Endothelial cell of umbilical vein (primary cell): Measurements from ENCODE around the gene MYH10. TPM values are rescaled to one million over a fixed set of nuclear protein-coding genes. Genes with fewer than 3 reads are reported as not detected.

Experiments used
- BruUV-seq: library from RNA; stranded (reverse); fragments of 400-500 nt; replicated peaks from 2 replicates; lab custom pipeline; 2021; lab: Mats Ljungman, UMichigan
- CTCF ChIA-PET: fragments of 300-600, 350-600 bp; sonication (Branson Sonifier 250); formaldehyde crosslinking; loops from one replicate; lab custom pipeline; 2021; ENCODE audit warnings: antibody characterized with exemption, inconsistent platforms; lab: Charles Lee
- POLR2A ChIA-PET: fragments of 300-600, 350-600 bp; sonication (Branson Sonifier 250); formaldehyde crosslinking; loops from one replicate; lab custom pipeline; 2021; ENCODE audit warnings: antibody characterized with exemption, inconsistent platforms; lab: Charles Lee
- DNase-seq: peaks from one replicate; pipeline ENCODE4 v3.0.0-alpha.2; 2011; ENCODE audit warnings: low read depth, low spot score
- FAIRE-seq: peaks from 2 replicates; lab custom pipeline; 2011; peaks lifted over from hg19 to GRCh38; lab: Jason Lieb, UNC
- H2AFZ ChIP-seq: 2 replicates; pipeline ENCODE4 v1.6.0; 2012; ENCODE audit warnings: low read depth, low read length, control low read depth, inconsistent platforms
- H3K27ac ChIP-seq: 2 replicates; pipeline ENCODE4 v1.5.1; 2011; ENCODE audit warnings: low read depth, mild to moderate bottlenecking, control low read depth, low read length, moderate library complexity; ENCODE audit not compliant: insufficient read depth
- H3K27me3 ChIP-seq, 2 experiments: 2 replicates each; pipeline versions ENCODE4 v1.6.0 to v1.6.1; 2011; ENCODE audit warnings: low read length in 2 of 2, mixed read lengths in 1 of 2; ENCODE audit not compliant: control insufficient read depth in 2 of 2, insufficient read depth in 2 of 2
- H3K36me3 ChIP-seq, 2 experiments: 2 replicates in 1 of 2; 3 replicates in 1 of 2; pipeline ENCODE4 v1.5.1; 2011; ENCODE audit warnings: low read length in 2 of 2, mild to moderate bottlenecking in 1 of 2, moderate library complexity in 1 of 2; ENCODE audit not compliant: control insufficient read depth in 2 of 2, insufficient read depth in 2 of 2; ENCODE audit errors: extremely low read depth in 1 of 2
- H3K4me1 ChIP-seq: 3 replicates; pipeline ENCODE4 v1.5.1; 2011; ENCODE audit warnings: mild to moderate bottlenecking, low read length; ENCODE audit not compliant: control insufficient read depth, insufficient read depth; ENCODE audit errors: extremely low read depth
- H3K4me2 ChIP-seq: 2 replicates; pipeline ENCODE4 v1.6.1; 2011; ENCODE audit warnings: low read length, control low read depth, mixed read lengths; ENCODE audit not compliant: insufficient read depth
- H3K4me3 ChIP-seq, 3 experiments: fragments of 200-600 bp in 1 of 3; sonication (generic), shearing (Covaris generic) in 1 of 3; replicated peaks in 1 of 3; 2 replicates each; pipeline ENCODE4 v1.5.1; 2011 to 2016; ENCODE audit warnings: control low read depth in 3 of 3, low read length in 3 of 3, mild to moderate bottlenecking in 2 of 3, inconsistent platforms in 1 of 3, low read depth in 1 of 3, moderate library complexity in 1 of 3; ENCODE audit not compliant: insufficient read depth in 1 of 3
- H3K79me2 ChIP-seq: 2 replicates; pipeline ENCODE4 v1.6.0; 2012; ENCODE audit warnings: low read length, inconsistent platforms; ENCODE audit not compliant: control insufficient read depth, insufficient read depth
- H3K9ac ChIP-seq: replicated peaks from 2 replicates; pipeline ENCODE3; 2011; ENCODE audit warnings: low read length, control low read depth; ENCODE audit not compliant: insufficient read depth; ENCODE audit errors: extremely low read depth
- H3K9me1 ChIP-seq: replicated peaks from 3 replicates; pipeline ENCODE4 v1.6.0; 2011; ENCODE audit warnings: mild to moderate bottlenecking, low read length; ENCODE audit not compliant: control insufficient read depth, insufficient read depth; ENCODE audit errors: extremely low read depth
- H3K9me3 ChIP-seq: replicated peaks from 2 replicates; pipeline ENCODE4 v1.5.1; 2012; ENCODE audit warnings: low read length, inconsistent platforms; ENCODE audit not compliant: control insufficient read depth, insufficient read depth
- H4K20me1 ChIP-seq: replicated peaks from 2 replicates; pipeline ENCODE3; 2011; ENCODE audit warnings: mild to moderate bottlenecking, low read length; ENCODE audit not compliant: control insufficient read depth, insufficient read depth; ENCODE audit errors: extremely low read depth
- EZH2 ChIP-seq: IDR thresholded peaks from 2 replicates; pipeline ENCODE4 v1.6.1; 2012; ENCODE audit warnings: borderline replicate concordance, low read depth, mild to moderate bottlenecking, moderate library complexity, low read length, inconsistent platforms; ENCODE audit not compliant: severe bottlenecking
- GATA2 ChIP-seq: IDR thresholded peaks from 2 replicates; pipeline ENCODE4 v1.7.0; 2011; ENCODE audit warnings: low read depth, mild to moderate bottlenecking, moderate library complexity, mixed read lengths, low read length; ENCODE audit not compliant: insufficient read length, insufficient read depth
- MYC ChIP-seq: IDR thresholded peaks from one replicate; pipeline ENCODE4 v1.6.1; 2011; ENCODE audit warnings: mild to moderate bottlenecking, low read depth, low read length
- dilution Hi-C: fragments of 300-500 bp; cut with MboI; formaldehyde crosslinking; loops from one replicate; pipeline ENCODE4 v1.15.0; 2019; ENCODE audit warnings: low sequenced_read_pairs; ENCODE audit not compliant: extremely low pct_ligation_motif_present
- intact Hi-C: fragments of 100-400 bp; cut with micrococcal nuclease; formaldehyde crosslinking; loops from one replicate; pipeline ENCODE4 v1.10.0; 2022
- polyA plus RNA-seq, 4 experiments: library from polyadenylated mRNA; depleted of rRNA in 3 of 4; stranded (reverse) in 3 of 4; unstranded in 1 of 4; fragments of >200 nt; gene quantifications; 2 replicates each; pipeline versions ENCODE4 v1.2.1 to v1.2.3, GENCODE V29; 2011 to 2012; ENCODE audit warnings: missing spikeins in 1 of 4
- total RNA-seq: library from RNA; stranded (reverse); gene quantifications from 2 replicates; pipeline ENCODE4 v1.2.3, GENCODE V29; 2021
- TF ChIP-seq, protein P1 (sequence below), 2 donors: IDR thresholded peaks; 1 replicate in 1 of 2; 2 replicates in 1 of 2; pipeline ENCODE4 v1.5.1; 2011; ENCODE audit warnings: low read length in 2 of 2, mild to moderate bottlenecking in 2 of 2, moderate library complexity in 2 of 2, control low read depth in 1 of 2, inconsistent platforms in 1 of 2, low read depth in 1 of 2; ENCODE audit not compliant: insufficient read depth in 1 of 2; ENCODE audit errors: extremely low read depth in 1 of 2
- TF ChIP-seq, protein P2 (sequence below): IDR thresholded peaks from 2 replicates; pipeline ENCODE4 v1.6.1; 2011; ENCODE audit not compliant: insufficient read depth, insufficient read length

Gene MYH10
- total and polyA plus RNA-seq, 2 donors (not counting 3 experiments of a cell fraction or from before 2014, with no cell fraction given) = 73.4 to 232 TPM

GRCh38 chr17:8475781-8476180, 154.7 kb downstream of the MYH10 start:
- Histone ChIP-seq H3K9me3 (no peaks in the 10 kb centered on the region), H3K9ac (no peak overlapping the region), H4K20me1 (no peaks in the 10 kb centered on the region), H3K79me2 (no peaks in the 10 kb centered on the region), H2AFZ (no peak overlapping the region), H3K9me1 (no peaks in the 10 kb centered on the region), H3K27me3 (no peaks in the 10 kb centered on the region), H3K4me2 (no peak overlapping the region), H3K4me1 (no peaks in the 10 kb centered on the region), H3K27ac (no peak overlapping the region), H3K4me3 (no peak overlapping the region), H3K36me3 (peaks cover 22 to 72% of the 10 kb centered on the region in 2 experiments)
- FAIRE-seq (no peak), DNase-seq (no peak)
- dilution Hi-C loops (no loop called here), intact Hi-C loops (no loop called here)
- ChIA-PET CTCF (no interaction called here), POLR2A (no interaction called here)
- BruUV-seq = no TSS peak
- TF ChIP-seq, protein P1, sequence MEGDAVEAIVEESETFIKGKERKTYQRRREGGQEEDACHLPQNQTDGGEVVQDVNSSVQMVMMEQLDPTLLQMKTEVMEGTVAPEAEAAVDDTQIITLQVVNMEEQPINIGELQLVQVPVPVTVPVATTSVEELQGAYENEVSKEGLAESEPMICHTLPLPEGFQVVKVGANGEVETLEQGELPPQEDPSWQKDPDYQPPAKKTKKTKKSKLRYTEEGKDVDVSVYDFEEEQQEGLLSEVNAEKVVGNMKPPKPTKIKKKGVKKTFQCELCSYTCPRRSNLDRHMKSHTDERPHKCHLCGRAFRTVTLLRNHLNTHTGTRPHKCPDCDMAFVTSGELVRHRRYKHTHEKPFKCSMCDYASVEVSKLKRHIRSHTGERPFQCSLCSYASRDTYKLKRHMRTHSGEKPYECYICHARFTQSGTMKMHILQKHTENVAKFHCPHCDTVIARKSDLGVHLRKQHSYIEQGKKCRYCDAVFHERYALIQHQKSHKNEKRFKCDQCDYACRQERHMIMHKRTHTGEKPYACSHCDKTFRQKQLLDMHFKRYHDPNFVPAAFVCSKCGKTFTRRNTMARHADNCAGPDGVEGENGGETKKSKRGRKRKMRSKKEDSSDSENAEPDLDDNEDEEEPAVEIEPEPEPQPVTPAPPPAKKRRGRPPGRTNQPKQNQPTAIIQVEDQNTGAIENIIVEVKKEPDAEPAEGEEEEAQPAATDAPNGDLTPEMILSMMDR (IDR thresholded peaks at IDR 0.05; ENCODE audit: extremely low read depth in 1 of 2, insufficient read depth in 1 of 2, low read depth in 1 of 2, low read length in 2 of 2) = no peak
- TF ChIP-seq MYC = no peak
- TF ChIP-seq, protein P2, sequence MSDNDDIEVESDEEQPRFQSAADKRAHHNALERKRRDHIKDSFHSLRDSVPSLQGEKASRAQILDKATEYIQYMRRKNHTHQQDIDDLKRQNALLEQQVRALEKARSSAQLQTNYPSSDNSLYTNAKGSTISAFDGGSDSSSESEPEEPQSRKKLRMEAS = no peak
- no peak for TF ChIP-seq EZH2

DNA sequence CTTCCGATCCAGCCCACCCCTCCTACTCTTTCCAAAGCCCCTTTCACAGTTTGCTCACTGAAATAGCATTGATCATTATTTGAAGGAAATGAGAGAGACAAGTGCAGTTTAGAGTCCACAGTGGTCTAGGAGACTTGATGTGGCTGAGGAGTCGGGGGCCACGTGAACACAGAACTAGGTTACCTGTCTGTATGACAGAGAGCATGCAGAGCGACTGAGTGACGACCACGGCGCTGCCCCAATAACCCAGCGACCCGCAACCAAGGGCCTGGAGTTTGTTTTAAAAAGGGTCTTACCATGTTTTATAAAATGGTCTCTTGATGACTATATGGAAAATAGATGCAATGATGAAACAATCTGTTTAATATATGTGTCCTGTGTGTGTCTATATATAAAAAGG, 155.3 kb downstream of the MYH10 start:
- no peak overlapping the region for H3K27ac ChIP-seq
- no peak for TF ChIP-seq GATA2
- no peak overlapping the region for H3K4me2 ChIP-seq
- POLR2A ChIA-PET = no interaction called here
- no TSS peak for BruUV-seq
- H3K4me3 ChIP-seq = no peak overlapping the region
- no peaks in the 10 kb centered on the region for H3K79me2 ChIP-seq
- dilution Hi-C loops = no loop called here
- H4K20me1 ChIP-seq = no peaks in the 10 kb centered on the region
- intact Hi-C loops = no loop called here
- no peaks in the 10 kb centered on the region for H3K9me3 ChIP-seq
- H3K9ac ChIP-seq = no peak overlapping the region
- H3K36me3 ChIP-seq = peaks cover 21 to 70% of the 10 kb centered on the region in 2 experiments
- FAIRE-seq = no peak
- CTCF ChIA-PET = no interaction called here
- no peaks in the 10 kb centered on the region for H3K4me1 ChIP-seq
- no peaks in the 10 kb centered on the region for H3K27me3 ChIP-seq
- H2AFZ ChIP-seq = no peak overlapping the region
- H3K9me1 ChIP-seq = no peaks in the 10 kb centered on the region
- DNase-seq = no peak
